LHCN-M2 (cell line): Measurements from ENCODE around the gene PCLO. TPM values are rescaled to one million over a fixed set of nuclear protein-coding genes. Genes with fewer than 3 reads are reported as not detected.
"Not testable (repeated sequence)": the region's sequence is repeated elsewhere in the genome, so short reads cannot be mapped to it uniquely, and the experiment has no call there.

Experiments
- DNase-seq: peaks from one replicate; pipeline ENCODE4 v3.0.0-alpha.2; 2012; ENCODE audit warnings: low read depth
- total RNA-seq: library from RNA; depleted of rRNA; stranded (reverse); fragments of >200 nt; gene quantifications from 2 replicates; pipeline ENCODE4 v1.2.3, GENCODE V29; 2014

Gene PCLO
- total RNA-seq, 1 experiment from 2014 or later: 0.57 TPM

- DNase-seq: no peak
Observed at GRCh38 chr7:83130623-83131545, 31.8 kb downstream of the PCLO start.

GRCh38 chr7:83130191-83130590 is 32.5 kb downstream of the PCLO start:
- DNase-seq: no peak

GRCh38 chr7:83119494-83119893 is 43.2 kb downstream of the PCLO start:
- DNase-seq: no peak

- DNase-seq: no peak
Observed at GRCh38 chr7:83119026-83119382, 43.7 kb downstream of the PCLO start.

GRCh38 chr7:83118347-83119025 is 44.2 kb downstream of the PCLO start:
- DNase-seq: no peak

- no peak for DNase-seq
Observed at GRCh38 chr7:83117466-83117865, 45.2 kb downstream of the PCLO start.

- no peak for DNase-seq
Observed at GRCh38 chr7:83111391-83111790, 51.3 kb downstream of the PCLO start.

- DNase-seq: no peak
Observed at GRCh38 chr7:83109352-83109751, 53.3 kb downstream of the PCLO start.

- no peak for DNase-seq
Observed at GRCh38 chr7:83105948-83106347, 56.7 kb downstream of the PCLO start.

GRCh38 chr7:83105063-83105462 is 57.6 kb downstream of the PCLO start:
- no peak for DNase-seq

GRCh38 chr7:83101530-83101929 is 61.2 kb downstream of the PCLO start:
- DNase-seq: no peak

- no peak for DNase-seq
Observed at GRCh38 chr7:83096065-83096580, 66.6 kb downstream of the PCLO start.

- DNase-seq: no peak
Observed at GRCh38 chr7:83085299-83085698, 77.4 kb downstream of the PCLO start.

GRCh38 chr7:83079879-83080278 is 82.8 kb downstream of the PCLO start:
- not testable (repeated sequence) for DNase-seq

- no peak for DNase-seq
Observed at GRCh38 chr7:83077328-83077727, 85.4 kb downstream of the PCLO start.

- DNase-seq: no peak
Observed at GRCh38 chr7:83072576-83073517, 89.8 kb downstream of the PCLO start.

GRCh38 chr7:83065714-83066113 is 97.0 kb downstream of the PCLO start:
- DNase-seq: no peak

GRCh38 chr7:83060218-83060617 is 102.5 kb downstream of the PCLO start:
- DNase-seq: no peak

- DNase-seq: no peak
Observed at GRCh38 chr7:83058667-83059066, 104.0 kb downstream of the PCLO start.

GRCh38 chr7:83055197-83055596 is 107.5 kb downstream of the PCLO start:
- no peak for DNase-seq

- no peak for DNase-seq
Observed at GRCh38 chr7:83054472-83054871, 108.2 kb downstream of the PCLO start.

GRCh38 chr7:83053965-83054364 is 108.7 kb downstream of the PCLO start:
- DNase-seq: no peak
